NB4 (cell line): ENCODE data around the gene STPG1.

Source experiments
- DNase-seq: peaks from one replicate; pipeline ENCODE4 v3.0.0; 2010; ENCODE audit warnings: low read depth
- H3K4me3 ChIP-seq: one replicate; pipeline ENCODE4 v1.5.1; 2011; ENCODE audit warnings: mild to moderate bottlenecking, low read depth, low read length, moderate library complexity
- MYC ChIP-seq: IDR thresholded peaks from 2 replicates; pipeline ENCODE4 v1.6.1; 2011; ENCODE audit warnings: low read depth, low read length
- POLR2A ChIP-seq: IDR thresholded peaks from 2 replicates; pipeline ENCODE4 v1.6.1; 2011; ENCODE audit warnings: mild to moderate bottlenecking; ENCODE audit not compliant: insufficient read length; ENCODE audit errors: extremely low read depth
- TF ChIP-seq, protein P1 (sequence below): IDR thresholded peaks from 2 replicates; pipeline ENCODE4 v1.6.1; 2011; ENCODE audit warnings: low read depth, low read length
- TF ChIP-seq, protein P2 (sequence below): IDR thresholded peaks from one replicate; pipeline ENCODE4 v1.5.1; 2012; ENCODE audit warnings: low read depth, low read length

STPG1 gene

GRCh38 chr1:24321126-24321525 lies 92.5 kb downstream of the STPG1 start:
- TF ChIP-seq, protein P1, sequence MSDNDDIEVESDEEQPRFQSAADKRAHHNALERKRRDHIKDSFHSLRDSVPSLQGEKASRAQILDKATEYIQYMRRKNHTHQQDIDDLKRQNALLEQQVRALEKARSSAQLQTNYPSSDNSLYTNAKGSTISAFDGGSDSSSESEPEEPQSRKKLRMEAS: no peak
- TF ChIP-seq POLR2A: no peak
- TF ChIP-seq, protein P2, sequence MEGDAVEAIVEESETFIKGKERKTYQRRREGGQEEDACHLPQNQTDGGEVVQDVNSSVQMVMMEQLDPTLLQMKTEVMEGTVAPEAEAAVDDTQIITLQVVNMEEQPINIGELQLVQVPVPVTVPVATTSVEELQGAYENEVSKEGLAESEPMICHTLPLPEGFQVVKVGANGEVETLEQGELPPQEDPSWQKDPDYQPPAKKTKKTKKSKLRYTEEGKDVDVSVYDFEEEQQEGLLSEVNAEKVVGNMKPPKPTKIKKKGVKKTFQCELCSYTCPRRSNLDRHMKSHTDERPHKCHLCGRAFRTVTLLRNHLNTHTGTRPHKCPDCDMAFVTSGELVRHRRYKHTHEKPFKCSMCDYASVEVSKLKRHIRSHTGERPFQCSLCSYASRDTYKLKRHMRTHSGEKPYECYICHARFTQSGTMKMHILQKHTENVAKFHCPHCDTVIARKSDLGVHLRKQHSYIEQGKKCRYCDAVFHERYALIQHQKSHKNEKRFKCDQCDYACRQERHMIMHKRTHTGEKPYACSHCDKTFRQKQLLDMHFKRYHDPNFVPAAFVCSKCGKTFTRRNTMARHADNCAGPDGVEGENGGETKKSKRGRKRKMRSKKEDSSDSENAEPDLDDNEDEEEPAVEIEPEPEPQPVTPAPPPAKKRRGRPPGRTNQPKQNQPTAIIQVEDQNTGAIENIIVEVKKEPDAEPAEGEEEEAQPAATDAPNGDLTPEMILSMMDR: no peak
- TF ChIP-seq MYC: no peak
- peak; percentile 61 for DNase-seq
- peak overlapping the region; percentile 46 for H3K4me3 ChIP-seq

DNA sequence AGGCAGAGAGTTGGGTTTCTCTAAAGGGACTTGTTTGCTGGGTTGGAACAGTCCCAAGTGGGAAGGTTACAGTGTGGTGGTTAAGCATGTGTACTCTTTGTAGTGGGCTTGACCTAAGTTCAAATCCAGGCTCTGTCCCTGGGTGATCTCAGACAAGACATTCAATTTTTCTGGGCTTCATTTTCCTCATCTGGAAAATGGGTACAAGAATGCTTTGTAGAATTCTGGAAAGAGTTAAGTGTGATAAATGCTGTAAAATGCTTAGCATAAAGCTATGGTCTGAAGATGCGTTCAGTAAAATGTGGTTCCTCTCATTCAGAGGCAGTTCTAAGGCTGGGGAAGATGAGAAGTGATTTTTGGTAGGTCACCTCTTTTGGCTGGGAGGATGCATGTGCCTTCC lies 93.6 kb downstream of the STPG1 start:
- no peak overlapping the region for H3K4me3 ChIP-seq

DNA sequence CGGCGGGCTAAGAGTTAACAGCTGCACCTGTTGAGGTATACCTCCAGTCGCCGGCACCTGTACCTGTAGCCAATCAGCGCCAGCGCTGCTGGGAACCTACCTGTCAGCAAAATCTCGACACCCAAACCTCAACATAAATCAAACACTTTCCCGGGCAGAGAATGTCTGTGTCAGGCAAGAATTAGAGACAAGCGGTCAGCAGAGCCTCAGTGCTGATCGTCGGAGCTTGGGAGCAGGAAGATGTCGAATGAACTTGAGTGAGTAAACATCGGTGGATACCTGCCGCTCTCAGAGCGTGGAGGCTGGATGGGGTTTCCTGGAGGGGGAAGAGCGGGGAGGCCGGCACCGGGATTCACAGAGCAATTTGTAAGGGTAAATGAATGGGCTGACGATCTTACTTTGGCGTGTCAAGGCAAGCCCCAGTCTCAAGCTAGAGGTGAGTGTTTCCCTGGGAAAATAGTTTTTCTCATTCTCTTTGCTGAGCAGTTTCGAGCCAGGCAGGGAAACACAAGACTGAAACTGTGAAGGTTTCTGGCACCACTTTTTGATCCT lies 94.2 kb downstream of the STPG1 start, which contains the start of gene GRHL3:
Gene GRHL3 (plus strand): TSS at position 46 of the 552 bp plus-strand sequence. CDS start 195 bp downstream, at position 241.
- no peak for DNase-seq
- H3K4me3 ChIP-seq: no peak within 1 kb of the TSS
- TF ChIP-seq, protein P2: no peak
- TF ChIP-seq MYC (no peak), POLR2A (no peak)
- TF ChIP-seq, protein P1: no peak

More for the DNA sequence above, 93.6 kb downstream of the STPG1 start:
- no peak for TF ChIP-seq POLR2A
- TF ChIP-seq, protein P1: no peak
- DNase-seq: no peak

- TF ChIP-seq, protein P2: no peak
- TF ChIP-seq, protein P1: no peak
- TF ChIP-seq MYC (no peak), POLR2A (no peak)
- no peak overlapping the region for H3K4me3 ChIP-seq
- no peak for DNase-seq
Measured at GRCh38 chr1:24318615-24319311, 94.8 kb downstream of the STPG1 start.

DNA sequence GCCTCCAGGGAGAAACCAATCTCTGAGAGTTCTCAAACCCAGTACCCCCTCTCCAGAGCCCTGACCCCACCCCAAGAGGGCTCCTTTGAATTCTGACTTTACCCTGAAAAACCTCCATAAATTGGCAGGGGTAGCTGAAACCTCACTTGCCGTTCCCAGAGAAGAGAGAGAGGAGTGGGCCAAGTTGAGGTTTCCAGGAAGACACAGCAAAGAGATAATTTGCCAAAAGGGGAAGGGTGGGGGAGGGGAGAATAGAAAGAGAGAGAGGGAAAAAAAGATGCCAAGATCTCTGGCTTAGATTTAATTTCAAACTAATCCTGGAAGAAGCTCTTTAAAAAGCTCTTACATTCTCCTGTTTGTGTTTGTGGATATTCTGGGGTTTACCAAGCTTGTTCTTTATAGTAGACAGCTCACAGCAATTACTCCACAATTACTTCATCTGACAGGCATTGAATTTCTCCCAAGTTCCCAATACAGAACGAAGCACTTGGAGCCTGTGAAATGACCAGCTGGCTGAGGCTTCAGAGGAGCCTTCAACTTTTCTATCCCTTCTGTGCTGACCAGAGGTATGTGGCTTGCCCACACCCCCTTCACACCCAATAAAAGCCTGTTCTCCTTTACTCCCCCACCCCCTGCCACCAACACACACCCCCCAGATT lies 95.5 kb downstream of the STPG1 start:
- DNase-seq: no peak
- TF ChIP-seq MYC: no peak
- TF ChIP-seq, protein P2: no peak
- TF ChIP-seq, protein P1: no peak
- no peak for TF ChIP-seq POLR2A
- no peak overlapping the region for H3K4me3 ChIP-seq

DNA sequence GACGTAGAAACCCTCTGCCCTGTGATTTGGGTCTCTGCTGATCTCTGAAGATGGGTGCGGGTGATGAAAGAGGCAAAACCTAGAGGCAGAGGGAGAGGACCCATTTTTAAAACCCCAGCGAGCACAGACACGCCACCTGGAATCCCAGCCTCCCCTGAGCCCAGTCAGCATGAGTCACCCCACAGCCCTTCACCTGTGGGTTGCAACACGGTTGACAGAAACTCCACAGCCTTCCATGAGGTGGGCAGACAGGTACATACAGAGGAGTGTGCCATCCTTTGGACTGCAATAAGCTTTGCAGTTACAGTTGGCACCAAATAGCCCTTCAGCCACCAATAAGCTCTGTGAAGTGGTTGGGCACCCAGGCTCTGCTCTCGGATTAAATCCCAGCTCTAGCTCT lies 96.5 kb downstream of the STPG1 start:
- TF ChIP-seq POLR2A: no peak
- TF ChIP-seq, protein P2: no peak
- no peak for TF ChIP-seq MYC
- TF ChIP-seq, protein P1: no peak
- H3K4me3 ChIP-seq: no peak overlapping the region
- DNase-seq: no peak
